Anterior cingulate cortex (tissue), 58 donors: ENCODE data around the gene DGKI.
A peak's percentile ranks its signal among the peaks of the same experiment; 100 is the strongest.

ENCODE experiments used
- DNase-seq, 58 donors: peaks; one replicate each; lab custom pipeline; 2025; lab: John Stamatoyannopoulos, UW

The DGKI gene

GRCh38 chr7:137873979-137874777 lies 27.4 kb upstream of the DGKI start:
- no peak for DNase-seq

- no peak for DNase-seq
Observed at GRCh38 chr7:137873524-137873923, 26.8 kb upstream of the DGKI start.

GRCh38 chr7:137871170-137871915 lies 24.6 kb upstream of the DGKI start:
- peak in 5 of 58 donors; percentile 4 to 21 (median 15) for DNase-seq

GRCh38 chr7:137870684-137871083 lies 23.9 kb upstream of the DGKI start:
- no peak for DNase-seq

- DNase-seq: no peak
Observed at GRCh38 chr7:137870078-137870477, 23.3 kb upstream of the DGKI start.

GRCh38 chr7:137869260-137869659 lies 22.5 kb upstream of the DGKI start:
- DNase-seq: no peak

GRCh38 chr7:137867289-137867688 lies 20.5 kb upstream of the DGKI start:
- no peak for DNase-seq

GRCh38 chr7:137865764-137866163 lies 19.0 kb upstream of the DGKI start:
- no peak for DNase-seq

- no peak for DNase-seq
Observed at GRCh38 chr7:137862964-137863363, 16.2 kb upstream of the DGKI start.

GRCh38 chr7:137862358-137862757 lies 15.6 kb upstream of the DGKI start:
- no peak for DNase-seq

GRCh38 chr7:137860542-137860941 lies 13.8 kb upstream of the DGKI start:
- DNase-seq: no peak

- no peak for DNase-seq
Observed at GRCh38 chr7:137853053-137853452, 6.3 kb upstream of the DGKI start.

GRCh38 chr7:137852108-137852507 lies 5.3 kb upstream of the DGKI start:
- no peak for DNase-seq

- DNase-seq: no peak
Observed at GRCh38 chr7:137850972-137851945, 4.5 kb upstream of the DGKI start.

GRCh38 chr7:137850571-137850970 lies 3.8 kb upstream of the DGKI start:
- DNase-seq: no peak

GRCh38 chr7:137848095-137848494 lies 1.3 kb upstream of the DGKI start:
- DNase-seq: no peak

- DNase-seq: peak in 4 of 58 donors; percentile 23 to 40 (median 36)
Observed at GRCh38 chr7:137847568-137848050, 835 bp upstream of the DGKI start.

GRCh38 chr7:137846549-137846826 lies 286 bp downstream of the DGKI start:
- no peak for DNase-seq

- DNase-seq: peak in 6 of 58 donors; percentile 9 to 70 (median 47)
Observed at GRCh38 chr7:137844677-137845425, 1.9 kb downstream of the DGKI start.
